DMS114 treated with DMSO at 0.1 percent for 48 hours (cell line): ENCODE measurements around the gene PTEN.

Source experiments
- DNase-seq: peaks from one replicate; lab custom pipeline; 2025; ENCODE audit not compliant: unreplicated experiment; lab: John Stamatoyannopoulos, UW

The PTEN gene

DNA sequence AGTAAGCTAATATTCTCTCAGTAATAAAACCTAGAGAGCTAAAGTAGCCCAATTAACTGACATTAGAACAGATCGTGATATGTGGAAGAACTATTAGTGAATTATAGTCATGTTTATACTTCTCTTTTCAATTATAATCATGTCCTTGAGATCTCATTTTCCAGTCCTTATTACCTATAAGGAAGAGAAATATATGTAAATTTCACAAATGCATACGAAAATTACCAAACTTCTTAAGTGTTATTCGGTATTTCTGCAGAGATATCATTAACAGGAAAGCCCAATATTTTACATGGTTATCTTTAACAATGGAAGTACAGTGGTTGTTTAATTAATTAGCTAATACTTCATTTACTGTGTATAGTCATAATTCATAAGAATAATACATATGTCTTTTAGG is 110.7 kb downstream of the PTEN start:
- no peak for DNase-seq

DNA sequence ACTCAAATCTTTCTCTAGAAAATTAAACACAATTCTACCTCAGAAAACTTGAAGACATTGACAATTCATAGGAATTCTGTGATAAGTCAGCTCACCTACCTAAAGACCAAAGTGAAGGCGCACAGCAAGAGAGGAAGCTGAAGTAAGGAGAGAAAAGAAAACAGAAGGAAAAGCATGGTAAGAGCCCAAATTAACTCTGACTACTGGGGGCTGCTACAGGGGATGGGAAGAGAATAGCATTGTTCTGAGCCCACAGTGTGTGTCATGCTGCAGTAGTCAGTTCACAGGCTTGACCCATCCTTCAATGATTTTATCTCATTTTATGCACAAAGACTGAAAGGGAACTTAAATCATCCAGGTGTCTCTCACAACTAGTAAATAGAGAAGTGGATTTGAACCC is 111.3 kb downstream of the PTEN start:
- DNase-seq, result no peak

GRCh38 chr10:87976101-87976743 is 112.8 kb downstream of the PTEN start:
- DNase-seq, result no peak

GRCh38 chr10:87978166-87978565 is 114.7 kb downstream of the PTEN start:
- no peak for DNase-seq

DNA sequence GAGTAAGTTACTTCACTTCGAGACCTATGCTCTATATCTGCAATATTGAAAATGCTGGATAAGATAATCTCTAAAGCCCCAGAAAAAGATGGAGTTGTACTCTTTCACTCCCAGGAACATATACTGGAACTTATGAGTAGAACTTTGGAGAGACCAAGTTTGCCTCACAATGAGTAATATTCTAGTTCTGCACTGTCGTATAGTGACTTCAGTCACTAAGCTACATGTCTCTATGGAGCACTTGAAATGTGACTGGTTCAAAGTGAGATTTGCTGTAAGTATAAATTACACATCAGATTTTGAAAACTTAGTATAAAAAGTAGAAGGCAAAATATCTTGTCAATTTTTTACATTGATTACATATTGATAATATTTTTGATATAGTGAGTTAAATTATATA is 116.4 kb downstream of the PTEN start:
- no peak for DNase-seq

DNA sequence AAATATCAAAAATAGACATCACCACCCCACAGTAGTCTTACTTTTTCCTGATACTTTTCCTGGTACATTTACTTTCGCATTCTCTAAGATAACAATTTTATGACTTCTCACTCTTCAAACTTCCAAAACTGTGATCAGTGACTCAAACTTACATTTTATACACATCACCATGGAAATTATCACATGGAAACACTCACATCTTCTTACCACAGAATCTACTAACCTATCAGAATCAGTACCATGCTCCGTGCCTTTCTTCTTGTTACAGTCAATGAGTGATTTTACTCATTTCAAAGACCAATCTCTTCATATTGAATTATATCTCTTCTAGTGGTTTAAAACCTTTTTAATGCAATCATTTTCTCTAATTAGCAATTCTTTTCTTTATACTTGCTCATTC is 120.3 kb downstream of the PTEN start:
- DNase-seq, result no peak

- no peak for DNase-seq
Measured at GRCh38 chr10:87987206-87987605, 123.8 kb downstream of the PTEN start.

- DNase-seq, result no peak
Measured at GRCh38 chr10:87991946-87992345, 128.5 kb downstream of the PTEN start.

DNA sequence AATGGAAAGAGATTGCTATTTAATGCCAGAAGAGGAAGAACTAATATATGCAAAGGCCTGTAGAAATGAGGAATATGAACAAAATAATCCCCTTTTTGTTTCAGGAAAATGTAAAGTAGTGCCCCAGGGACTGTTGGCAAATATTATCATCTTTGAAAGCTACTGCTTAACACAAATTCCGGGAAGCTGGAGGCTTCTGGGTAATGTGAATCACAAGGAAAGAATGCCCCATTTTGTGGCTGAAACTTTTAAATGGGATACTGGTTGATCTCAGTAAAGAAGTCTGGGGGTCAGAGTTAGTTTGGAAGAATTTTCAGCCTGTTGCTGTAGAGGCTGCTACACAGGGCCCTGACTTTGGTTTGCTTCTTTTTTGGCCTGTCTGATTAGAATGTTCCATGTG is 141.0 kb downstream of the PTEN start:
- DNase-seq, result no peak

- no peak for DNase-seq
Measured at GRCh38 chr10:88006261-88006660, 142.8 kb downstream of the PTEN start.

DNA sequence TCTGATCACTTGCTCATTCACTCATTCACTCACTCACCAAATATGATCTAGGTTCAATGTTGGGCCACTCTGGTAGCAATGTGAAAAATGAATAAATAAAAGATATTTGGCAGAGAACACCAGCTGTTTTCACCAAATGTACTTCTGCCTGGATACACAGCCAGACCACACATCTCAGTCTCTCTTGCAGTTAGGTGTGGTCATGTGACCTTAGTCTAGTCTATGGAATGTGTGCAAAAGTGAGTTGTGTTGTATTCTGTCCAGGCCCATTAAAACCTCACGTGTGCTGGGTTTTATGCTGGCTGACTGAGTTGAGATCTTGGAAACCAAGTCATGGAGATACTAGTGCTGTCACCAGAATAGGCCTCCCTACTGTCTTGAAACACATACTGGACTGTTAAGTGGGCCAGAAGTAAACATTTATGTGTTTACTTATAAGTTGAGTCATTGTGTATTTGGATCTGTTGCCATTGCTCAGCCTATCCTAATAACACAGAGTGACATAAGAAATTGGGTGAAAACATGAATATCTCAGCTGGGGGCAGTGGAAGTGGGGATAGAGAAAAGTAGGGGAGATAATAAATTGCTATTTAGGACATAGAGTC is 145.5 kb downstream of the PTEN start:
- DNase-seq, result no peak

DNA sequence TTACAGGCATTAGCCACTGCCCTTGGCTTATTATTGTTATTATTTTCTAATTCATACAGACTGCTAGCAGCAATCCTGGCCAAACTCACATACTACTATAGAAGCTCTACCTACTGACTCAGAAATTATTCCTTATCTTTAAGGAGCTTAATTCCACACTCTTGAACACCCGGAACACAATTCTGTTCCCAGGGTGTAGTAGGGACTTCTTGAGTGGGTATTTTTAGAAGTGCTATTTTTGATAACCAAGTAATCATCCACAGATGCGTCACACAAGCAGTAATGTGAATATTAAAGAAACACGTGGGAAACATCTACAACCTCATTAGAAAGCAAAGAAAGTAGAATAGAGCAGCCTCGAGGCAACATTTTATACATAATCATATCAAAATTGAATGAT is 149.2 kb downstream of the PTEN start:
- DNase-seq, result no peak

DNA sequence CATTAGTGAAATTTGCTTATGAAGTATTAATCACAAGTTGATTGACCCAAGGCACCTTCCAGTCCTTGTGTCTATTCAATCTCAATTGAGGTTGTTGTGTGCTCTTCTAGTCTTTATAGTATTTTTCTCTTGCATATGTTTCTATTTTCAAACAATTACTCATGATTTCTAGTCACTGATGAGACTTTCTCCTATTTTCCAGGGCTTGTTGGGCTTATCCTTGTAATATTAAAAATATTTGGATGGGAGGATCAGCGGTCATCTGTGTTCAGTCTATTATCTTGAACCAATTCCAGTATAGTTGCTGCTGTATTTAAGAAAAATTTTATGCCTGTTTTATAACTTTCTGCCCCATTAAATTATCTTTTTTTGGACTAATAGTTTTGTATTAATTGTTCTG is 154.4 kb downstream of the PTEN start:
- no peak for DNase-seq

DNA sequence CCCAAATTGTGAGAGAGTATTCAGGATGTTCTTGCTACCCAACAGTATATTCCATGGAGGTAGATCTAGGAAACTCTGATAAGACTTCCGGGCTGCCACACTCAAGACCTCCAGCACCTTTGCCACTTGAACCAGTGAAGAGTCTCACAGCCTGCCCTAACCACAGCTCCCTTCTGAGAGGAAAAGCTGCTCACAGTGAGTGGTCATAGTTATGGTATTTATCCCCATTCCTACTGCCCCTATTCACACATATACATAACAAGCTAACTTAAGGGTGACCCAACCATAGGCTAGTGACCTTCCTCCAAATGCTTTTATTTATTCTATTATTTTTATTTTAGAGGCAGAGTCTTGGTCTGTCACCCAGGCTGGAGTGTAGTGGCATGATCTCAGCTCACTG is 156.3 kb downstream of the PTEN start:
- no peak for DNase-seq
